Measurements from ENCODE around the gene WBP1.
A peak's percentile ranks its signal among the peaks of the same experiment; 100 is the strongest.
"Not testable (repeated sequence)": the region's sequence is repeated elsewhere in the genome, so short reads cannot be mapped to it uniquely, and the experiment has no call there.

The WBP1 gene

GRCh38 chr2:74454654-74455511, 3.4 kb upstream of the WBP1 start, which contains the start of gene INO80B:
Gene INO80B, plus strand, starts transcription at chr2:74455087. Its CDS starts 30 bp downstream, at chr2:74455117.
- peak; percentile 21 for DNase-seq

DNA sequence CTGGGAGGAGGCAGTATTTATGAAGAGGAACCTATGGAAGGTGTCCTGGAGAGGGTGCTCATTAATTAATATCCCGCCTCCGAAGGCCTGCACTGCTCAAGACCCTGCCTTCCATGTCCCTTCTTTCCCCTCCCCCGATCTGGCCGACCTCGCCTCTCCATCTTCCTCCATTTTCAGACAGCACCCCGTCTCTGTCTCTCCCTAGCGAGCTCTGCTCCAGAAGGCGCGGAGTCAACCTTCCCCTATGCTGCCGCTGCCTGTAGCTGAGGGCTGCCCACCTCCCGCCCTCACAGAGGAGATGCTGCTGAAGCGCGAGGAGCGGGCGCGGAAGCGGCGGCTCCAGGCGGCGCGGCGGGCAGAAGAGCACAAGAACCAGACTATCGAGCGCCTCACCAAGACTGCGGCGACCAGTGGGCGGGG, 1.1 kb upstream of the WBP1 start:
- no peak for DNase-seq

GRCh38 chr2:74457549-74458131, 598 bp upstream of the WBP1 start:
- no peak for DNase-seq

GRCh38 chr2:74458938-74459363, 713 bp downstream of the WBP1 start:
- DNase-seq, result no peak

DNA sequence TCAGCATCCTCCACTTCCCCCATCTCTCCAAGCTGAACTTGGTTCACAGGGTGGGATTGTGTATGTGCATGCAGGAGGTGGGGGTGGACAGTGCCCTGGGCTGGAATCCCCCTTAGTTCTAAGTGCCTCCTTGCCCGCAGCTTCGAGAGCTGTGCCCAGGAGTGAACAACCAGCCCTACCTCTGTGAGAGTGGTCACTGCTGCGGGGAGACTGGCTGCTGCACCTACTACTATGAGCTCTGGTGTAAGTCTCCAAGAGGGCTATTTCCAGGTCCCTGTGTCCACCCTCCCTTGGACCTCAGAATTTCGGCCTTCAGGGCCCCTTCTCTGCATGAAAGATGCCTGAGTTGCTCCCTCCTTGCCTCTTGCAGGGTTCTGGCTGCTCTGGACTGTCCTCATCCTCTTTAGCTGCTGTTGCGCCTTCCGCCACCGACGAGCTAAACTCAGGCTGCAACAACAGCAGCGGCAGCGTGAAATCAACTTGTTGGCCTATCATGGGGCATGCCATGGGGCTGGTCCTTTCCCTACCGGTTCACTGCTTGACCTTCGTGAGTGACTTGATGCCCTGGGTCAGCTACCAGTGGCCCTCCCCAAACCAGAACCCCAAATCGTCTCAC, 1.4 kb downstream of the WBP1 start:
- DNase-seq, result not testable (repeated sequence)

DNA sequence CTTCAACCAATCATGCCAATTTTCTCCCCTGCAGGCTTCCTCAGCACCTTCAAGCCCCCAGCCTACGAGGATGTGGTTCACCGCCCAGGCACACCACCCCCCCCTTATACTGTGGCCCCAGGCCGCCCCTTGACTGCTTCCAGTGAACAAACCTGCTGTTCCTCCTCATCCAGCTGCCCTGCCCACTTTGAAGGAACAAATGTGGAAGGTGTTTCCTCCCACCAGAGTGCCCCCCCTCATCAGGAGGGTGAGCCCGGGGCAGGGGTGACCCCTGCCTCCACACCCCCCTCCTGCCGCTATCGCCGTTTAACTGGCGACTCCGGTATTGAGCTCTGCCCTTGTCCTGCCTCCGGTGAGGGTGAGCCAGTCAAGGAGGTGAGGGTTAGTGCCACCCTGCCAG, 1.9 kb downstream of the WBP1 start:
- DNase-seq, result not testable (repeated sequence)

GRCh38 chr2:74461187-74462053, 3.2 kb downstream of the WBP1 start:
- no peak for DNase-seq

GRCh38 chr2:74462054-74462785, 4.0 kb downstream of the WBP1 start:
- DNase-seq, result no peak

GRCh38 chr2:74462786-74463105, 4.5 kb downstream of the WBP1 start:
- no peak for DNase-seq

DNA sequence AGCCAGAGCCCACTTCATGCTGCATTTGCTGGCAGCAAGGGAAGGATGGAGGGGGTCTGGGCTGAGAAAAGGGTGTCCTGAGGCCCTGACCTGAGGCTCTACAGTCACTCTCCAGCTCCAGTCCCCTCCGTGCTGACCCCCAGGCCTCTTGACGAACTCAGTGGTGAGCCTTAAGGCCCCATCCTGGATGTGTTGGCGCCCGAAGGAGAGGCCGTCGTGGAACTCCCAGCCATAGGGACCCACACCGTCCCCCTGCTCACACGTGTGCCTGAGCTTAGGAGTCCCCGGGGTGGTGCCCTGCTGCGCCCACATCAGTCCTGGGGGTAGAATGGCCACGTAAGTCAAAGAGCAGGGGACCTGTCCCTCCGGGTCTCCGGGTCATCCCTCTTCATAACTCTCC, 6.2 kb downstream of the WBP1 start:
- no peak for DNase-seq

DNA sequence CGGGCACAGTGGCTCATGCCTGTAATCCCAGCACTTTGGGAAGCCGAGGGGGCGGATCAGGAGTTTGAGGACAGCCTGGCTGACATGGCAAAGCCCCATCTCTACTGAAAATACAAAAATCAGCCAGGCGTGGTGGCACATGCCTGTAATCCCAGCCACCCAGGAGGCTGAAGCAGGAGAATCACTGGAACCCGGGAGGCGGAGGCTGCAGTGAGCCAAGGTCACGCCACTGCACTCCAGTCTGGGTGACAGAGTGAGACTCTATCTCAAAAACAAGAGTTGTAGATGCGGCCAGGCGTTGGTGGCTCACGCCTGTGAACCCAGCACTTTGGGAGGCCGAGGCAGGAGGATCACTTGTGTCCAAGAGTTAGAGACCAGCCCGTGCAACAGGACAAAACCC, 12.5 kb downstream of the WBP1 start:
- DNase-seq, result not testable (repeated sequence)

DNA sequence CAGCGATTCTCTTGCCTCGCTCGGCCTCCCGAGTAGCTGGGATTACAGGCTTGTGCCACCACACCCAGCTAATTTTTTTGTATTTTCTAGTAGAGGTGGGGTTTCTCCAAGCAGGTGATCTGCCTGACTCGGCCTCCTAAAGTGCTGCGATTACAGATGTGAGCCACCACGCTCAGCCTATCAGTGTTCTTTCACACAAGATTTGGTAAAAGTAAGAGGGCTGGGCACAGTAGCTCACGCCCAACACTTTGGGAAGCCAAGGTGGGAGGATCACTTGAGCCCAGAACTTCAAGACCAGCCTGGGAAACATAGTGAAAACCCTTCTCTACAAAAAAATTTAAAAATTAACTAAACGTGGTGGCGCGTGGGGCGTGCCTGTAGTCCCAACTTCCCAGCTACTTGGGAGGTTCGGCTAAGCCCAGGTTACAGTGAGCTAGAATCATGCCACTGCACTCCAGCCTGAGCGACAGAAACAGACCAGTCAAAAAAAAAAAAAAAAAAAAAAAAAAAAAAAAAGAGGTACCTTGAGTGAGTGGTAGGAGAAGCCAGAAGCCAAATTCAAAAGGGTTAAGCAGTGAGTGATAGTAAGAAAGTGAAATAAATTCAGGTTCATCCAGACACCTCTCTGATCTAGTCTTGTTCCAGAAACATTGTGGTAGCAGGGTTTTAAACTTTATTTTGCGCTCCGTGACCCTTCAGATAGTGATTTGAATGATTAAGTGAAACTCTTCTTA, 13.3 kb downstream of the WBP1 start:
- no peak for DNase-seq

DNA sequence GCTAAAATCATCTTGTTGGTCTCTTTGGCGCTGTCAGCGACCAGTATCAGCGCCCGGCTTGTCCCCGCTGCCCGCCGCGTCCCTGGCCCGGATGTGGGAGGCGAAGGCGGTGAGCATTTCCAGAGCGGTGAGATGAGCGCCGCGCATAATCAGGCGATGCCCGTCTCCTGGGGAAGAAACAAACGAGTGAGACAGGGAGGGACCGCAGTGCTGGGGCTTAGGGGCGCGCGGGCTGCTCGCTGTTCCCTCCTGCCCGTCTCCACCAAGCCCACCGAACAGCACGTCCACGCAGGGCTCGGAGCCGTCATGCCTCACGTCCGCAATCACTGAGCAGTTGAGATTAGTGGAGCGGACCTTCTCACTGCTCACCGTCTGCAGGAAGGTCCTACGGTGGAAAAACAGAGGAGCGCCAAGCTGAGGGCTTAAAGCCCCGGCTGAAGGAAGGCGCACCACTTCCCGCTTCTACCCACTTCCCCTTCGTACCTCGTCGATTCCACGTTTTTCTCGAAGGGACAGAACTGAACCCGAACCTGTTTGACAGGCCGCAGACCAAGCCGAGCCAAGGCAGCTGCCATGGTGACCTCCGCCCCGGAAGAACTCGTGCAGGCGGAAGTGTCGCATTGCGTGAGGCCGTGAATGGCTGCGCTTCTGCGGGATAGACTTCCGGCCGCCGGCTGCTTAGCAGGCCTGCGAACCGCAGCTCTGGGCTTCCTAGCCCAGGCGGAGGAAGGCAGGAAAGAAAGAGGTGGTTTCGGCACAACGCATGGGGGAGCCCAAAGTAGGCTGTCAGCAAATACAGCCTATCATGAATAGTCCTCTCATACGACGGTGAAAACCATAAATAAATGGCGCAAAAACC, 14.1 kb downstream of the WBP1 start, which contains the start of gene MRPL53:
Gene MRPL53, minus strand, starts transcription at position 595 of the 859 bp plus-strand sequence. Its CDS starts 20 bp downstream, at position 575.
- DNase-seq, result no peak

DNA sequence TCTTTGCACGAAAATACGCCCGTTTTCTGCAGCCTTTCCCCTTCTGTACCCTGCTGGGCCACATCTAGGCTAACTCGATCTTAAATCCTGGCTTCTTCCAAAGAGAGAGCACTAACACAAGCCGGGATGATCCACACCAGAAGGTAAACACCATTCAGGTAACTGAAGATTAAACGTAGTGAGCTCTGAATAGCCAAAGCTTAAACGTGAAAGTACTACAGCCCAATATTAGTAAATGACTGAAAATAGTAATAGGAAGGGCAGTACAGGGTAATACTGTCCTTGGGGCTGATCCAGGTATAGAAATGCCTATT, 14.7 kb downstream of the WBP1 start:
- no peak for DNase-seq

- DNase-seq, result no peak
Observed at GRCh38 chr2:74474481-74474880, 16.2 kb downstream of the WBP1 start.

DNA sequence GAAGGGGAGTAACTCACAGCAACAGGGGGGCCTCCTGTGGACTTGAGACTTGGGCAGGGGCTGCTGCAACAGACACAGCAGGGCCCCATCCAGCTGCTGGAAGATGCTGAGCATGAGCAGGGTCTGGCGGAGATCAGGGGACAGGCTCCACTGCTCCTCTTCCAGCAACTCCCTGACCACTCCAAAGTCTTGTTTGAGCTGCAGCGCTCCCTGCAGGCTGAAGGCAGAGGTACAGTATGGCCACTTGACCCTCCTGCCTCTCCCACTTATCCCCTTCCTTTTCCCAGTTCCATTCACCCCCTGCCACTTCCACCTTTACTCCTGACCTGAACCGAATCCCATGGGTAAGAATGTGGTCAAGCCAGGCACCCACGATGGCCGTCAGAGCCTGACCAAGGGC, 16.7 kb downstream of the WBP1 start:
- DNase-seq, result no peak

- DNase-seq, result no peak
Observed at GRCh38 chr2:74481431-74481830, 23.2 kb downstream of the WBP1 start.

DNA sequence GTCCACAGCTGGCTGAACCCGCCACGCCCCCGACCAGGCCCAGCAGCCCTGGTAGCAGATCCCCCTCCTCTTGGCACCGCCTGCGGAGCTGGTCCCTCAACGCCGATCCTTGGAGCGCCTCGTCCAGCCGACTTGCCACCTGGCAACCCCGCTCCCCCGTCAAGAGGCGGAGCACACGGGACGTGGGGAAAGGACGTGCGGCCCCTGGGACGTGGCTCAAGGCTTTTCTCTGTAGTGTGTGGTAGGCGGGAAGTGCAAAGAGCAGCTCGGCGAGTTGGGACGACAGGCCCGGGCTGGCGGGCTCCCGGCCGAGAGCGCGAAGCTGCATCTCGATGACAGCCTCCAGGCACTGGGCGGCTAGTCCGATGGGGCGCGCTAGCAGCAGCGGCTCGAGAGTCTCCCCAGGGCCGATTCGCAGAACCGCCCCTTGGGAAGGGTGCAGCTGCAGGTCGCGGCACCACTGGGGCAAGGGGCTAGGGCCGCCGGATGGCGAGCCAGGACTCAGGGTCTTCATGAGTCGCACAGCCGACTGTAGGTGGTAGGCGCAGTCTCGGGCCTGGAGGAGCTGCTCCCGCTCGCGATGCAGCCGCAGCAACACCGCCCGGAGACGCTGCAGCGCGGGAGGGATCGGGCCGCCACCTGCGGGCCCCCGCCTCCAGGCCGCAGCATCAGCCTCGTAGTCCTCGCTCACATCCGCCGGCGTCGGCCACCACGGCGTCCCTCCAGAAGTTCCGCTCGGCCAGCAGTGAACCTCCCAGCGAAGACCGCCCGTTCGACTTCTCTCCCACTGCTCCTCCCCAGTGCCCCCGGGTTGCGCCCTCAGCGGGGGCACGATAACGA, 23.9 kb downstream of the WBP1 start:
- DNase-seq, result no peak

DNA sequence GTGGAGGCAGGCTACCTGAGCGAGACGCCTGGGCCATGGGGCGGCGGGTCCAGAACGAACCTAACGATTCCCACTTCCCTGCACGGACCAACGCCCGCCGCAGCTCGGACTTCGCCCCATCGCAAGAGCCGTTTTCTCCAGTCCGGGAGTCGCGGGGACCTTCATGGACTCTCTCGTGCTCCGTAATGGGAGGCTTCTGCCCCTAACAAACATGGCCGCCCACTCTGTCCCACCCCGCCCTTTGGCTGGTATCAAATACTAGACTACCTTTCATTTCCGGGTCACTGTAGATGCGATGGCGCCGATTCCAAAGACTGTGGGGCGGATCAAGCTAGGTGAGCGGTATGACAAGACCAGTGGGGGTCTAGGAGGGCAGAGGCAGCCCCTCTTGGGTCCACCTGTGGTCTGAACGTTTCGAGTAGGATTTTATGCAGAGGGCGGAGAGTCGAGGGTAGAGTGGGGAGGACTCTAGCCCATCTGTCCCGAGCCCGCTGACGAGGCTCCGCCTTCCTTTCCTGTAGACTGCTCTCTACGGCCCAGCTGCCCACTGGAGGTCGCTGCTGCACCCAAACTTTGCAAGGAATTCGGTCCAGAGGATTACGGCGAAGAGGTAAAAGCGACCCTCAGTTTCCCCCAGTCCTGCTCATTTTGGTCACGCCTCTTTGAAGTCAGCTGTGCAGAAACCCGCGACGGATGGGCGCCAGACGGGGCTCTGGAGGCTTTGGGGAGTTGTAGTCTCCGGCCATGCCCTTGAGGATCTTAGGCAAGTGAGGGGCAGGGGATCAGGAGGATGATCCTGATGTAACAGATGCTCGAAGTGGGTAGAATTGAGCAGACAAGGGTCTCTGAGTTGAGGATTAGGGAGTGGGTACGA, 24.8 kb downstream of the WBP1 start, which contains the start of the genes CCDC142 and TTC31:
Gene CCDC142, minus strand, starts transcription at position 198 of the 874 bp plus-strand sequence. Its CDS starts 161 bp downstream, at position 37.
Gene TTC31, plus strand, starts transcription at position 281 of the 874 bp plus-strand sequence. Its CDS starts 15 bp downstream, at position 296.
- DNase-seq, result no peak

Measured in cortex of kidney (tissue), 1 donor.